DMS153 treated with DMSO at 0.1 percent for 48 hours (cell line): Measurements from ENCODE around the gene BCL6.
A peak's percentile ranks its signal among the peaks of the same experiment; 100 is the strongest.

Experiments used
- DNase-seq: peaks from one replicate; lab custom pipeline; 2025; ENCODE audit not compliant: unreplicated experiment; lab: John Stamatoyannopoulos, UW

Gene BCL6

DNA sequence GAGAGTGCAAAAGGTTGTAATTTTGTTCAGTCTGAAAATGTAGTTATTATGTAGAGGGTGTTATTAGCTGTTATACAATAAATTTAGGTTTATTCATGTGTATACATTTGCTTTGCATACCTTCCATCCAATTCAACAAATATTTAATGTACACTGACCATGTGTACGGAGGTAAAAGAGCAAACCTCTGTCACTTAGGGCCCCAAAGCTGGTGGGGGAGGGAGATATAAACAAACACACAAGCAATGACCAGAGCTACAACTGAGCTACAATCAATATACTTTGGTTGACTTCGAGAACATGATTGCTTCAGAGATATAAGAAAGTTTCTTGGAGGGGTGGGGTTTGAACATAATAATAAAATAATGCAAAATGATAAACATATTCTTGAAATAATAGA, 17.5 kb upstream of the BCL6 start:
- DNase-seq: no peak

GRCh38 chr3:187759601-187760000, 14.3 kb upstream of the BCL6 start:
- DNase-seq: no peak

- DNase-seq: no peak
Observed at GRCh38 chr3:187758318-187758955, 13.2 kb upstream of the BCL6 start.

- no peak for DNase-seq
Observed at GRCh38 chr3:187753516-187753915, 8.2 kb upstream of the BCL6 start.

- DNase-seq: peak; percentile 60
Observed at GRCh38 chr3:187750513-187751123, 5.3 kb upstream of the BCL6 start.

DNA sequence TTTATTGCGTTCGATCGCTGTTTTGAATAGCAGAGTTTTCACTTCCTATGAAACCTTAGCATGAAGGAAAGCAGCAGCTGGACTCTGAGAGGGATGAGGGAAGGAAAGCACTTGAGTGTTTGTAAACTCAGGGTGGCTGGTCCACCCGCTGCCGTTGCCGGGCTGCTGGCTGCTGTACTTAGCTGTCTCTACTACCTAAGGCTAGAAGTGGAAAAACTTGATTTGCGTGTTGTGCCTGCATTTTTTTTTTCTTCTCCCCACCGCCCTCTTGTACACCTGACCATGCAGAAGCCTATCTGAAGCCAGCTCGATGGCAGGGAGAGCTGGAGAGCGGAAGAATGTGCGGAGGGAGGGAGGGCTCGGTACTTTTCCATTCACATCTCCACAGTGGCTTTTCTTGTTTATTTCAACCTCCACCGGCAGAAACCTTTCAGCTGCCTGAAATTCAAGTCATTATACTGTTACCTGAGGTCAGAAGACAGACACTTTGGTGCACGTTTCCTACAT, 4.8 kb upstream of the BCL6 start:
- peak; percentile 88 for DNase-seq

DNA sequence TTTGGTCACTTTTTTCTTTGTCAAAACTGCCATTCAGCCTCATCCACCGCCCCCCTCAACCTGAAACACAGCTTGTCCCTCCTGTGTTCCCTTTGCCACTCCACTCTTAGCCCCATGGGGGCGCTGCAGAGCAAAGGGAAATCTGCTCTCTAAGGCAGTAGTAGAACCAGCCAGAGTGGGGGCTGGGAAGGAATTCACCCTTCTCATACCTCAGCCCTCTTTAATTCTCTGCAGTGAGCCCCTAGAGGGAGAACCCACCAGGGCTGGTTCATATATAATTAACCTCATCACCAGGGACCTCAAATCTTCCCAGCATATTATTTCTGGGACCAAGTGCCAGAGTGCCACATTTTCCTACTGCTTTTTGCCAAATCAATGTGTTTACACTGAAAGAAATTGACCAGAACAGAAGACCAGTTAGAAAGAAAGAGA, 2.8 kb upstream of the BCL6 start:
- peak; percentile 63 for DNase-seq

- no peak for DNase-seq
Observed at GRCh38 chr3:187747506-187747905, 2.2 kb upstream of the BCL6 start.

GRCh38 chr3:187746442-187747281, 1.4 kb upstream of the BCL6 start:
- DNase-seq: peak; percentile 40

GRCh38 chr3:187746059-187746441, 782 bp upstream of the BCL6 start:
- no peak for DNase-seq

GRCh38 chr3:187744169-187745151, 808 bp downstream of the BCL6 start:
- DNase-seq: peak; percentile 28

- DNase-seq: peak; percentile 22
Observed at GRCh38 chr3:187743195-187744141, 1.8 kb downstream of the BCL6 start.

- DNase-seq: peak; percentile 19
Observed at GRCh38 chr3:187742351-187743171, 2.7 kb downstream of the BCL6 start.

- peak; percentile 68 for DNase-seq
Observed at GRCh38 chr3:187741403-187742350, 3.6 kb downstream of the BCL6 start.

DNA sequence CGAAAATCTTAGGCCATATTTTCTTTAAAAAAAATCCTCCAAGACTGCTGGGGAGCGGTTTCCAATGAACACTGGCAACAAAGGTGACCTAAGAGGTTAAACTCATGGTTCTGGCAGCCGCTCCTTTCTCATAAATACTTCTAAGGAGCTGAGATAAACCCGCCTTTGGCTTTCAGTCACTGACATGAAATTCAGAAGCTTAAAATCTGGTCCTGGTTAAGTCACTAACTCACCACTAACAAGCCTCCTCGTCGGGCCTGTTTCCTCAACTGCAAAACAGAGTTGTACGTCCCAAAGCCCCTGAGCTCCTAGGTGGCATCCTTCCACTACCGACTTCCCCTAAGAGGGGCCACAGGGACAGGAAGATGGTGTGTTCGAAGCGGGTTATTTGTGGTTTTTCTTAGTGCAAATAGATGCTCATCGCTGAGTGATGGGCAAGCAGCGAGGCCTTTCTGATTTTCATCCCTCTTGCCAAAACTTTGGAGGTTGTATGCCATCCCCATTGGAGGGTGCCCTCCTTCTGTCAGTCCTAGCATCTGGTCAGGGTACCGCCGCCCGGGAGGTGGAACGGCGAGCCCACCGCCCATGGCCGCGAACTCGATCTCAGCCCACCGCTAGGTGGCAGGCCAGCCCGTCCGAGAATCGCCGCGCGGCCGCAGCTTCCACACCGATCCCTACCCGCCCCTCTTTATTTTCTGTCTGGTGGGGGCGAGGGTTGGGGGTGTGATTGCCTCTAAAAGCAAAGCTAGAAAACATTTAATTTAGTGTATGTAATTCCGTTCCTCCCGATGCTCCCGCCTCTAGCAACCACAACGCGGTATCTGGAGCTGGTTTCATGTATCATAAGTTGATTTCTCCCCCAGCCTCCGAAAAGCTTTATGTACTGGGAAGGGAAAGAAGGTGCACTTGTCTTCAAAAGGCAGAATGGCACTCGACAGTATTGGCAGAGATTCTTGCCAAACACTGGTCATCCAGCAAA, 4.6 kb downstream of the BCL6 start:
- peak; percentile 47 for DNase-seq

GRCh38 chr3:187739561-187740332, 5.5 kb downstream of the BCL6 start:
- DNase-seq: peak; percentile 56
